Measurements from ENCODE around the gene NUDT15.

- no peak for TF ChIP-seq POLR2A (IDR thresholded peaks at IDR 0.05; ENCODE audit: low read depth)
- TF ChIP-seq, protein P1, sequence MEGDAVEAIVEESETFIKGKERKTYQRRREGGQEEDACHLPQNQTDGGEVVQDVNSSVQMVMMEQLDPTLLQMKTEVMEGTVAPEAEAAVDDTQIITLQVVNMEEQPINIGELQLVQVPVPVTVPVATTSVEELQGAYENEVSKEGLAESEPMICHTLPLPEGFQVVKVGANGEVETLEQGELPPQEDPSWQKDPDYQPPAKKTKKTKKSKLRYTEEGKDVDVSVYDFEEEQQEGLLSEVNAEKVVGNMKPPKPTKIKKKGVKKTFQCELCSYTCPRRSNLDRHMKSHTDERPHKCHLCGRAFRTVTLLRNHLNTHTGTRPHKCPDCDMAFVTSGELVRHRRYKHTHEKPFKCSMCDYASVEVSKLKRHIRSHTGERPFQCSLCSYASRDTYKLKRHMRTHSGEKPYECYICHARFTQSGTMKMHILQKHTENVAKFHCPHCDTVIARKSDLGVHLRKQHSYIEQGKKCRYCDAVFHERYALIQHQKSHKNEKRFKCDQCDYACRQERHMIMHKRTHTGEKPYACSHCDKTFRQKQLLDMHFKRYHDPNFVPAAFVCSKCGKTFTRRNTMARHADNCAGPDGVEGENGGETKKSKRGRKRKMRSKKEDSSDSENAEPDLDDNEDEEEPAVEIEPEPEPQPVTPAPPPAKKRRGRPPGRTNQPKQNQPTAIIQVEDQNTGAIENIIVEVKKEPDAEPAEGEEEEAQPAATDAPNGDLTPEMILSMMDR (IDR thresholded peaks at IDR 0.05) = no peak
Measured at GRCh38 chr13:47991859-47992258, 45.7 kb upstream of the NUDT15 start.

Data from esophagus muscularis mucosa (tissue), 3 donors.